Measurements from ENCODE around the gene SPESP1. TPM values are rescaled to one million over a fixed set of nuclear protein-coding genes. Genes with fewer than 3 reads are reported as not detected.
A peak's percentile ranks its signal among the peaks of the same experiment; 100 is the strongest.

SPESP1 gene
- total and polyA plus RNA-seq, 8 donors = 0.28 to 1.5 (median 0.77) TPM

GRCh38 chr15:68991723-68992122 lies 61.4 kb downstream of the SPESP1 start:
- Histone ChIP-seq H3K9me3 (no peaks in the 10 kb centered on the region), H3K4me1 (no peaks in the 10 kb centered on the region), H3K27ac (no peak overlapping the region), H3K27me3 (no peaks in the 10 kb centered on the region), H3K36me3 (no peaks in the 10 kb centered on the region), H3K4me3 (no peak overlapping the region)
- FAIRE-seq (no peak), ATAC-seq (peak; percentile 34 to 82 (median 68)), DNase-seq (peak in 2 of 6 donors; percentile 14 to 49)
- intact Hi-C loops (cut with DNase I) = no loop called here
- 27 to 33% methylated on average over 4 of the region's 4 CpGs for WGBS, 2 donors
- TF ChIP-seq CTCF (IDR thresholded peaks at IDR 0.05) = no peak

DNA sequence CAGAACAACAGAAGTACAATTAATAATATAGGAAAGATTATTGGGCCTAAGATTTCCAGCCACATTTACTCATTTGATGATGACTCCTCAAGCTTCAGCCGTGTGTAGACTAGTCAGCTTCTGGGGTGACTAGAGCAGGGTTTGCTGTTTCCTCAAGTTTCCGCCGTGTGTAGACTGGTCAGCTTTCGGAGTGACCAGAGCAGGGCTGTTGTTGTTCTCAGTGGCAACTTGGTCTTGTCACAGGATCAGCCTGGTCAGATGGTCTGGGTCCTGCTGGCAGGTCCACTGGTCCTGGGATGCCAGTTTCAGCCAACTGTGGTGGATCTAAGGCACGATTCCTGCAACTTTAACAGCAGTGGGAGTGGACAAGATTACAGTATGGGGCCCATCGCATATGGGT lies 62.4 kb downstream of the SPESP1 start:
- Histone ChIP-seq H3K9me3 (no peaks in the 10 kb centered on the region), H3K27ac (no peak overlapping the region), H3K4me1 (no peaks in the 10 kb centered on the region), H3K4me3 (no peak overlapping the region), H3K27me3 (no peaks in the 10 kb centered on the region), H3K36me3 (no peaks in the 10 kb centered on the region)
- WGBS, 2 donors = 98 to 99% methylated on average over 6 of the region's 6 CpGs
- ATAC-seq (no peak), FAIRE-seq (no peak), DNase-seq (no peak)
- intact Hi-C loops (cut with DNase I) = no loop called here
- no peak for TF ChIP-seq CTCF (IDR thresholded peaks at IDR 0.05)

DNA sequence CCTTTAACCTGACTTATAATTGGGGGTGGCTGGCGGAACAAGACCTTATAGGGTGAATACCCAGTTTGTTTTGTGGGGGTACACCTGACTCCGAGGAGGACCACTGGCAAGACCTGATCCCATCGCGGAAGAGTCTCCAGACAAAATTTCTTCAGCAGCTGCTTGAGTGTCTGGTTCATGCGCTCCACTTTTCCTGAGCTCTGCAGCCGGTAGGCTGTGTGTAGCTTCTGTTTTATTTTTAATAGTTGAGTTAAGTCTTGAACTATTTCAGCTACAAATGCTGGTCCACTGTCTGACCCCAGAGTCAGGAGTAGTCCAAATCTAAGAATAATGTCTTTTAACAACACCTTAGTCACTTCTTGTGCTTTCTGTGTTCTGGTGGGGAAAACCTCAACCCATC lies 63.0 kb downstream of the SPESP1 start:
- no peaks in the 10 kb centered on the region for H3K4me1 ChIP-seq
- FAIRE-seq (no peak), ATAC-seq (no peak), DNase-seq (no peak)
- H3K27ac ChIP-seq = no peak overlapping the region
- H3K27me3 ChIP-seq = no peaks in the 10 kb centered on the region
- WGBS, 2 donors = 95 to 99% methylated on average over 6 of the region's 6 CpGs
- H3K4me3 ChIP-seq = no peak overlapping the region
- intact Hi-C loops (cut with DNase I) = no loop called here
- H3K36me3 ChIP-seq = no peaks in the 10 kb centered on the region
- H3K9me3 ChIP-seq = no peaks in the 10 kb centered on the region
- TF ChIP-seq CTCF (IDR thresholded peaks at IDR 0.05) = no peak

DNA sequence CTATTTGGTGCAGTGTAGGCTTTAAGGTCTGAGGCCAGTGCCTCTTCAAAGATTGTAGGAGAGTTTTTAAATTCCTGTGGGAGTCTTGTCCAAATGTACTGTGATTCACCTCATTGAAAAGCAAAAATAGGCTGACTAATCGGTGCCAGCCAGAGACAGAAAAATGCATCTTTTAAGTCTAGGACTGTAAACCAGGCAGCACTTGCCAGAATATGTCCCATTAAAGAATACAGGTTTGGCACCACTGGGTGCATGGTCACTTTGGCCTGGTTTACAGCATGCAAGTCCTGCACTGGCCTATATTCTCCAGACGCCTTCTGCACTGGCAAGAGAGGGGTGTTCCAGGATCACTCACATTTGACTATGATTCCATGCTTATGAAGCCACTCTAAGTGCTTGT lies 63.8 kb downstream of the SPESP1 start:
- 87 to 92% methylated on average over 2 of the region's 2 CpGs for WGBS, 2 donors
- DNase-seq = no peak
- H3K36me3 ChIP-seq = no peaks in the 10 kb centered on the region
- intact Hi-C loops (cut with DNase I) = no loop called here
- no peak overlapping the region for H3K4me3 ChIP-seq
- H3K9me3 ChIP-seq = no peaks in the 10 kb centered on the region
- ATAC-seq = no peak
- H3K27me3 ChIP-seq = no peaks in the 10 kb centered on the region
- no peak for FAIRE-seq
- no peaks in the 10 kb centered on the region for H3K4me1 ChIP-seq
- H3K27ac ChIP-seq = no peak overlapping the region
- no peak for TF ChIP-seq CTCF (IDR thresholded peaks at IDR 0.05)

DNA sequence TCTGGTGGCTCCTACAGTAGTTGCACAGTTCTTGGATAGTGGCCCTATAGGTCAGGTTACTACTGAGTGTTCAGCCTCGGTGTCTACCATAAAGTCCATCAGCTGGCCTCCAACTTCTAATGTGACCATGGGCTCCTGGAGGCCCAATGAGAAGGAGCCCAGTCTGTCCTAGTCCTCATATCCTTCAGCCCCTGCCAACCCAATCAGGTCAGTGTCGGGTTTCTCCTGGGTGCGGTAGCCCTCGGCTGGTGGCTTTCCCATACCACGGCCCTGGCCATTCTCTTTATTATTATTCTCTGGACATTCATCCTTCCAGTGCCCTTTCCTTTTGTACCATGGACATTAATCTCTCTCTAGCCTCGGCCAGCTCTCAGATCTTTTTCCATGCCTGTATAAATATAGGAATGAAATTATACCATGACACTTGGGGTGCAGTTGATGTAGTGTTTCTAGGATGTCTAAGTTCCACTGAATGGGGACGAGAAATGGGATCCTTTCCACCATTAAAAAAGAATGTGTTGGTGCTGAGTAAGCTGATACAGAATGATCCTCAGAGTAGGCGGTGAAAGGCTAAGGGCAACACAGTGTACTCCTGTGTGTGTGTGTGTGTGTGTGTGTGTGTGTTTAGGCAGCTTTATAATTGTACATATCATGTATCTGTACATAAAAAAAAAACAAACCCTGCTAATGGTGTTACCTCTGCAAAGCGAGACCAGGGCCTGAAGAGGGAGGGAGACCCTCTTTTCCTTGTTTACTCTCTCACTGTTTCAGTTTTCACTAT lies 64.8 kb downstream of the SPESP1 start:
- DNase-seq = no peak
- H3K9me3 ChIP-seq = no peaks in the 10 kb centered on the region
- H3K27me3 ChIP-seq = no peaks in the 10 kb centered on the region
- H3K27ac ChIP-seq = no peak overlapping the region
- FAIRE-seq = no peak
- intact Hi-C loops (cut with DNase I) = no loop called here
- H3K4me1 ChIP-seq = no peaks in the 10 kb centered on the region
- no peak for ATAC-seq
- TF ChIP-seq CTCF (IDR thresholded peaks at IDR 0.05) = no peak
- no peaks in the 10 kb centered on the region for H3K36me3 ChIP-seq
- 89 to 93% methylated on average over 9 of the region's 9 CpGs for WGBS, 2 donors
- no peak overlapping the region for H3K4me3 ChIP-seq
